Duodenal mucosa (tissue), 2 donors: ENCODE results near the gene NAB1.

Experiments used
- H3K27ac ChIP-seq: one replicate; pipeline ENCODE4 v1.7.0; 2013; ENCODE audit warnings: low read depth, low read length
- H3K27me3 ChIP-seq, 2 donors: one replicate each; pipeline ENCODE4 v1.7.0; 2013; ENCODE audit warnings: low read length in 2 of 2, control low read depth in 1 of 2; ENCODE audit not compliant: insufficient read depth in 2 of 2, control insufficient read depth in 1 of 2
- H3K36me3 ChIP-seq, 2 donors: one replicate each; pipeline ENCODE4 v1.7.0; 2013; ENCODE audit warnings: low read length in 2 of 2, control low read depth in 1 of 2; ENCODE audit not compliant: insufficient read depth in 2 of 2, control insufficient read depth in 1 of 2
- H3K4me1 ChIP-seq, 2 donors: one replicate each; pipeline ENCODE4 v1.7.0; 2013; ENCODE audit warnings: low read length in 2 of 2, control low read depth in 1 of 2; ENCODE audit not compliant: insufficient read depth in 2 of 2, control insufficient read depth in 1 of 2
- H3K4me3 ChIP-seq, 2 donors: one replicate each; pipeline ENCODE4 v1.7.0; 2013; ENCODE audit warnings: low read length in 2 of 2, low read depth in 1 of 2
- H3K9ac ChIP-seq, 2 donors: one replicate each; pipeline ENCODE4 v1.7.0; 2013; ENCODE audit warnings: low read length in 2 of 2, low read depth in 1 of 2
- H3K9me3 ChIP-seq, 2 donors: one replicate each; pipeline ENCODE4 v1.7.0; 2013; ENCODE audit warnings: low read length in 2 of 2, control low read depth in 1 of 2; ENCODE audit not compliant: control insufficient read depth in 1 of 2

Gene NAB1

GRCh38 chr2:190683802-190684201 is 34.9 kb downstream of the NAB1 start:
- peaks cover 0 to 4% of the 10 kb centered on the region in 2 donors for H3K4me1 ChIP-seq
- no peaks in the 10 kb centered on the region for H3K9me3 ChIP-seq
- H3K36me3 ChIP-seq, result peaks cover 0 to 27% of the 10 kb centered on the region in 2 donors
- no peak overlapping the region for H3K27ac ChIP-seq
- no peak overlapping the region for H3K4me3 ChIP-seq
- H3K27me3 ChIP-seq, result no peaks in the 10 kb centered on the region
- no peak overlapping the region for H3K9ac ChIP-seq

DNA sequence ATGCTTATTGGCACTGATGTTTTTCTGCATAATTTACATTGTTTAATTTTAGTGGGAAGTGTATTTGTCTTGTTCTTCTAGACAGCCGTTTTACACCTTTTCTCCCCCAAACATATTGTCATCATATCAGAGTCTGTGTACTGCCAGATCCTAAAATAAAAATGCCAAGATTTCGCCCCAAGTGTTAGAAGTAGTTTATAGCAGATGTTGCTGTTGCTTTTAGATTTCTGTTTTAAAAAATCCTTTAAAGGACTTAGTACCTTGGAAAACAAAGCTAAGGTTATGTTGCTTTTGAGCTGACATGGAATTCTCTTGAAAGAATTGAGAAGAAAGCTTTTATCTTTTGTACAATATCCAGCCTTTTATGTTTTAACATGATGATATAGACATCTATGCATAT is 36.0 kb downstream of the NAB1 start:
- Histone ChIP-seq H3K36me3 (peaks cover under 1 to 25% of the 10 kb centered on the region in 2 donors), H3K27me3 (no peaks in the 10 kb centered on the region), H3K27ac (no peak overlapping the region), H3K9me3 (no peaks in the 10 kb centered on the region), H3K4me1 (peaks cover 0 to 4% of the 10 kb centered on the region in 2 donors), H3K4me3 (no peak overlapping the region), H3K9ac (no peak overlapping the region)

DNA sequence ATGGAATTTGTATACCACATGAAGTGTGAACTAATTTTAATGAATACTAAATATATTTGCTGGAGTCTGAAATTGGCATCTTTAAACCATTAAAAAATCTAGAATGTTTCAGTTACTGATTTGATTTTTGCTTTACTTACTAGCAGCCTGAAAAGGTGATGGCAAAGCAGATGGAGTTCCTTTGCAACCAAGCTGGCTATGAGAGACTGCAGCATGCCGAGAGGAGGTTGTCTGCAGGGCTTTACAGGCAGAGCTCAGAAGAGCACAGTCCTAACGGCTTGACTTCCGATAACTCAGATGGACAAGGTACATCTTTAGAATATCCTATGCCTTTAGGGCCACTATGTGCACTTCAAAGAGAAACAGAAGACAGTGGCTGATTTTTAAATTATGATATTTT is 36.5 kb downstream of the NAB1 start:
- H3K9ac ChIP-seq, result no peak overlapping the region
- no peak overlapping the region for H3K27ac ChIP-seq
- H3K4me1 ChIP-seq, result peaks cover 0 to 4% of the 10 kb centered on the region in 2 donors
- H3K4me3 ChIP-seq, result no peak overlapping the region
- H3K36me3 ChIP-seq, result peaks cover 3 to 25% of the 10 kb centered on the region in 2 donors
- H3K27me3 ChIP-seq, result no peaks in the 10 kb centered on the region
- no peaks in the 10 kb centered on the region for H3K9me3 ChIP-seq

- Histone ChIP-seq H3K27me3 (no peaks in the 10 kb centered on the region), H3K9me3 (no peaks in the 10 kb centered on the region), H3K36me3 (peaks cover 6 to 8% of the 10 kb centered on the region in 2 donors), H3K4me3 (no peak overlapping the region), H3K4me1 (no peaks in the 10 kb centered on the region), H3K9ac (no peak overlapping the region), H3K27ac (no peak overlapping the region)
Measured at GRCh38 chr2:190693533-190694232, 44.8 kb downstream of the NAB1 start.

DNA sequence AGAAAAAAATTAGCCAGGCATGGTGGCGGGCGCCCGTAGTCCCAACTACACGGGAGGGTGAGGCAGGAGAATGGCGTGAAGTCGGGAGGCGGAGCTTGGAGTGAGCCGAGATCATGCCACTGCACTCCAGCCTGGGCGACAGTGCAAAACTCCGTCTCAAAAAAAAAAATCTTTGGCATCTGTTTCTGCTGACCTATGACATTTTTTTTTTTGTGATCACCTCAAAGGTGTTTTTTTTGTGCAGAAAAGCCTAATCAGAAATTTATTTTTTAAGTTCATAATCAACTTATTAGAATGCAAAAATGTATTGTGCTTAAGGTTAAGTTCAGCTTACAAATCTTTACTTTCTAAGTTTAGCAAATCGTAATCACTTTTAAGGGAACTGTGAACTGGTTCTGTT is 45.6 kb downstream of the NAB1 start:
- Histone ChIP-seq H3K4me3 (no peak overlapping the region), H3K27ac (no peak overlapping the region), H3K9ac (no peak overlapping the region), H3K36me3 (peaks cover 6 to 8% of the 10 kb centered on the region in 2 donors), H3K27me3 (no peaks in the 10 kb centered on the region), H3K4me1 (no peaks in the 10 kb centered on the region), H3K9me3 (no peaks in the 10 kb centered on the region)

DNA sequence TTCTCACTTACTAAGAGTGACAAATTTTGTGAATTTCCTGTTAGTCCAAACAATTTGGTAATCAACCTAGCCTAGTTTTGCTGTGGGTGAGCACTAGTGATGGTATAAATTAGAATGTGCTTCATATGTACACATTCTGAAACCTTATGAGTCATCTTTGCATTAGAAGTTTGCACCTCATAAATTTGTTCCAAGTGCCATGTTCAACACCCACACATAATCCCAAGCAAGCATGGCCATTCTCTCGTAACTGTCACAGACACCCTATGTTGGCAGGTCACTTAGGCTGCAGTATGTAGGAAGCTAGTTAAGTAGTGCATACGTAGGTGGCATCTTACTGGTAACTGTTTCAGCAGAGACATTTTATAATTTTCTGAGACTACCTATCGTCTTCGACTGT is 46.9 kb downstream of the NAB1 start:
- no peaks in the 10 kb centered on the region for H3K4me1 ChIP-seq
- no peak overlapping the region for H3K9ac ChIP-seq
- H3K9me3 ChIP-seq, result no peaks in the 10 kb centered on the region
- H3K4me3 ChIP-seq, result no peak overlapping the region
- no peaks in the 10 kb centered on the region for H3K27me3 ChIP-seq
- H3K36me3 ChIP-seq, result peaks cover 4 to 8% of the 10 kb centered on the region in 2 donors
- H3K27ac ChIP-seq, result no peak overlapping the region

- no peak overlapping the region for H3K4me3 ChIP-seq
- H3K27ac ChIP-seq, result no peak overlapping the region
- no peaks in the 10 kb centered on the region for H3K27me3 ChIP-seq
- H3K36me3 ChIP-seq, result peaks cover 4 to 5% of the 10 kb centered on the region in 2 donors
- no peaks in the 10 kb centered on the region for H3K4me1 ChIP-seq
- no peaks in the 10 kb centered on the region for H3K9me3 ChIP-seq
- H3K9ac ChIP-seq, result no peak overlapping the region
Measured at GRCh38 chr2:190696792-190697398, 48.0 kb downstream of the NAB1 start.

DNA sequence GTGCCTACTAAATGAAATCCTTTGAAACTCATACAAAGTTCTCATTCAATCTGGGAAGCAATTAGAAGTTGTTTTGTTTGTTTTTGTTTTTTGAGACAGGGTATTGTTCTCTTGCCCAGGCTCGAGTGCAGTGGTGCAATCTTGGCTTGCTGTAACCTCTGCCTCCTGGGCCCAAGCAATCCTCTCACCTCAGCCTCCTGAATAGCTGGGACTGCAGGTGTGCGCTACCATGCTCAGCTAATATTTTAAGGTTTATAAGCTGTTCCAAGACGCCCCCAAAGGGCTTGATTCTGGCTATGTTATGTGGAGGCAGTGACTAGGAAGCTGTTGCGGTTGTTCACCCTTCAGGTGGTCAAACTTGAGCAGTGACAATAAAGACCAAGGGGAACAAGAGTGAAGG is 48.5 kb downstream of the NAB1 start:
- Histone ChIP-seq H3K36me3 (peaks cover 3 to 4% of the 10 kb centered on the region in 2 donors), H3K4me1 (no peaks in the 10 kb centered on the region), H3K4me3 (no peak overlapping the region), H3K27ac (no peak overlapping the region), H3K9ac (no peak overlapping the region), H3K9me3 (no peaks in the 10 kb centered on the region), H3K27me3 (no peaks in the 10 kb centered on the region)

- no peaks in the 10 kb centered on the region for H3K9me3 ChIP-seq
- no peaks in the 10 kb centered on the region for H3K36me3 ChIP-seq
- H3K27me3 ChIP-seq, result no peaks in the 10 kb centered on the region
- H3K4me1 ChIP-seq, result no peaks in the 10 kb centered on the region
- H3K27ac ChIP-seq, result no peak overlapping the region
- no peak overlapping the region for H3K4me3 ChIP-seq
- H3K9ac ChIP-seq, result no peak overlapping the region
Measured at GRCh38 chr2:190698895-190699294, 50.0 kb downstream of the NAB1 start.

DNA sequence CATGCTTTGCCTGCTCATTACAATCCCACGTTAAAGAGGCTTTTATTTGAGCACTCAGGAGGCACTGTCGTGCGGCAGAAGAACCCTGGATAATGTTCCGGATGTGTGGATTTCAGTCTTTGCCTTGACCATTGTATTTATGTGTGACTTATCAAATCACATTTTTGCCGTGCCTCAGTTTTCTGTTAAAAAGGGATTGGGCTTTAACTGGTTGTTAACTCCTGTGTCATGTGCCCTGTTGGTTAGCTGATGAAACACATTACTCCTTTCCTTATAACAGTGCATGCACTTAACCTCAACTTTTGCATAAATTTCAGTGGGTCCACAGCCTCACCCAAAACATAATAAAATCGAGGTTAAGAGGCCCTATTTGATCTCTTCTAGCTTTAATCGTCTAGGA is 52.7 kb downstream of the NAB1 start:
- no peaks in the 10 kb centered on the region for H3K4me1 ChIP-seq
- H3K27me3 ChIP-seq, result no peaks in the 10 kb centered on the region
- no peaks in the 10 kb centered on the region for H3K9me3 ChIP-seq
- H3K27ac ChIP-seq, result no peak overlapping the region
- H3K36me3 ChIP-seq, result no peaks in the 10 kb centered on the region
- no peak overlapping the region for H3K4me3 ChIP-seq
- no peak overlapping the region for H3K9ac ChIP-seq
